Measurements from ENCODE around the gene DDX51.

- TF ChIP-seq CTCF (conservative IDR thresholded peaks at IDR 0.05; ENCODE audit: low read depth, low read length) (no peak), POLR2A (IDR thresholded peaks at IDR 0.05; ENCODE audit: low read depth, low read length) (no peak), RAD21 (IDR thresholded peaks at IDR 0.05; ENCODE audit: low read length) (no peak), SMC3 (IDR thresholded peaks at IDR 0.05; ENCODE audit: low read depth, low read length) (no peak), CEBPB (IDR thresholded peaks at IDR 0.05; ENCODE audit: low read depth, low read length) (no peak), MXI1 (IDR thresholded peaks at IDR 0.05; ENCODE audit: borderline replicate concordance, low read depth, low read length) (no peak), CHD1 (IDR thresholded peaks at IDR 0.05; ENCODE audit: low read depth, low read length) (no peak), MAZ (IDR thresholded peaks at IDR 0.05; ENCODE audit: borderline replicate concordance, low read depth, low read length) (no peak)
Measured at GRCh38 chr12:132182711-132183365, 38.7 kb upstream of the DDX51 start.
